ENCODE data around the gene ALDH9A1.

The ALDH9A1 gene

GRCh38 chr1:165698761-165699052 lies 345 bp upstream of the ALDH9A1 start:
- Histone ChIP-seq H3K14ac (ENCODE audit: low read length) (no peak overlapping the region), H4K12ac (ENCODE audit: low read depth, low read length) (no peak overlapping the region), H2BK12ac (ENCODE audit: low read length) (no peak overlapping the region), H4K91ac (ENCODE audit: low read depth, low read length) (no peak overlapping the region), H3K4ac (ENCODE audit: low read depth, low read length) (no peak overlapping the region), H2AFZ (ENCODE audit: insufficient read depth, low read length, poor library complexity) (peak overlapping the region; percentile 24), H3K23ac (ENCODE audit: low read length) (no peak overlapping the region), H2BK120ac (ENCODE audit: insufficient read depth, low read length, poor library complexity) (no peak overlapping the region), H3K9me3 (ENCODE audit: insufficient read depth, low read depth, low read length) (no peaks in the 10 kb centered on the region), H4K8ac (ENCODE audit: low read depth, low read length) (no peak overlapping the region), H3K9ac (ENCODE audit: low read length) (peak overlapping the region; percentile 74), H2AK5ac (ENCODE audit: low read length) (no peak overlapping the region), H3K79me2 (ENCODE audit: control insufficient read depth, insufficient read depth, low read length, poor library complexity) (peaks cover 2% of the 10 kb centered on the region), H3K4me3 (ENCODE audit: low read depth, low read length) (peak overlapping the region; percentile 60), H3K18ac (ENCODE audit: low read length) (no peak overlapping the region), H3K27ac (ENCODE audit: low read depth, low read length) (peak overlapping the region; percentile 27), H3K27me3 (ENCODE audit: insufficient read depth, low read length) (no peaks in the 10 kb centered on the region), H3K4me2 (ENCODE audit: low read length) (peak overlapping the region; percentile 97), H2BK5ac (ENCODE audit: low read depth, low read length, poor library complexity) (no peak overlapping the region), H3K4me1 (ENCODE audit: control insufficient read depth in 1 of 2, insufficient read depth in 2 of 2, low read length in 2 of 2) (no peaks in the 10 kb centered on the region), H3K36me3 (ENCODE audit: control insufficient read depth in 1 of 2, insufficient read depth in 2 of 2, low read length in 2 of 2) (peaks cover 0 to 2% of the 10 kb centered on the region in 2 experiments), H3K79me1 (ENCODE audit: low read length) (peaks cover 4% of the 10 kb centered on the region)
- no peak for DNase-seq
- no CpG with 5 or more reads among the region's 7 CpGs for WGBS (ENCODE audit: extremely low coverage, insufficient coverage, insufficient read length)

- no CpG with 5 or more reads among the region's 8 CpGs for WGBS (ENCODE audit: extremely low coverage, insufficient coverage, insufficient read length)
- Histone ChIP-seq H3K79me2 (ENCODE audit: control insufficient read depth, insufficient read depth, low read length, poor library complexity) (peaks cover 2% of the 10 kb centered on the region), H3K18ac (ENCODE audit: low read length) (no peak overlapping the region), H3K23ac (ENCODE audit: low read length) (no peak overlapping the region), H3K9me3 (ENCODE audit: insufficient read depth, low read depth, low read length) (no peaks in the 10 kb centered on the region), H3K79me1 (ENCODE audit: low read length) (peaks cover 4% of the 10 kb centered on the region), H3K4ac (ENCODE audit: low read depth, low read length) (no peak overlapping the region), H3K4me3 (ENCODE audit: low read depth, low read length) (peak overlapping the region; percentile 94), H3K36me3 (ENCODE audit: control insufficient read depth in 1 of 2, insufficient read depth in 2 of 2, low read length in 2 of 2) (peaks cover 0 to 2% of the 10 kb centered on the region in 2 experiments), H3K27ac (ENCODE audit: low read depth, low read length) (no peak overlapping the region), H3K9ac (ENCODE audit: low read length) (no peak overlapping the region), H2BK5ac (ENCODE audit: low read depth, low read length, poor library complexity) (no peak overlapping the region), H2AK5ac (ENCODE audit: low read length) (no peak overlapping the region), H3K4me1 (ENCODE audit: control insufficient read depth in 1 of 2, insufficient read depth in 2 of 2, low read length in 2 of 2) (no peaks in the 10 kb centered on the region), H4K91ac (ENCODE audit: low read depth, low read length) (no peak overlapping the region), H4K8ac (ENCODE audit: low read depth, low read length) (no peak overlapping the region), H3K4me2 (ENCODE audit: low read length) (peak overlapping the region; percentile 78), H3K27me3 (ENCODE audit: insufficient read depth, low read length) (no peaks in the 10 kb centered on the region), H2BK12ac (ENCODE audit: low read length) (no peak overlapping the region), H2BK120ac (ENCODE audit: insufficient read depth, low read length, poor library complexity) (no peak overlapping the region), H2AFZ (ENCODE audit: insufficient read depth, low read length, poor library complexity) (no peak overlapping the region), H4K12ac (ENCODE audit: low read depth, low read length) (no peak overlapping the region), H3K14ac (ENCODE audit: low read length) (no peak overlapping the region)
- peak; percentile 17 to 47 for DNase-seq
Observed at GRCh38 chr1:165697491-165697880, 876 bp downstream of the ALDH9A1 start.

GRCh38 chr1:165696625-165697100 lies 1.7 kb downstream of the ALDH9A1 start:
- peak in 1 of 2 donors; percentile 35 for DNase-seq
- H3K27ac ChIP-seq (ENCODE audit: low read depth, low read length): no peak overlapping the region

GRCh38 chr1:165695031-165695430 lies 3.3 kb downstream of the ALDH9A1 start:
- H3K14ac ChIP-seq (ENCODE audit: low read length): no peak overlapping the region
- peaks cover 2% of the 10 kb centered on the region for H3K79me2 ChIP-seq (ENCODE audit: control insufficient read depth, insufficient read depth, low read length, poor library complexity)
- H3K18ac ChIP-seq (ENCODE audit: low read length): no peak overlapping the region
- H3K4me1 ChIP-seq (ENCODE audit: control insufficient read depth in 1 of 2, insufficient read depth in 2 of 2, low read length in 2 of 2): no peaks in the 10 kb centered on the region
- H3K36me3 ChIP-seq (ENCODE audit: control insufficient read depth in 1 of 2, insufficient read depth in 2 of 2, low read length in 2 of 2): peaks cover 5% of the 10 kb centered on the region in 2 experiments
- no peak overlapping the region for H2BK5ac ChIP-seq (ENCODE audit: low read depth, low read length, poor library complexity)
- no peak overlapping the region for H4K12ac ChIP-seq (ENCODE audit: low read depth, low read length)
- no peak overlapping the region for H2BK120ac ChIP-seq (ENCODE audit: insufficient read depth, low read length, poor library complexity)
- no peak overlapping the region for H3K4ac ChIP-seq (ENCODE audit: low read depth, low read length)
- no peak overlapping the region for H4K8ac ChIP-seq (ENCODE audit: low read depth, low read length)
- no peak overlapping the region for H3K27ac ChIP-seq (ENCODE audit: low read depth, low read length)
- no CpG with 5 or more reads among the region's 7 CpGs for WGBS (ENCODE audit: extremely low coverage, insufficient coverage, insufficient read length)
- DNase-seq: no peak
- no peak overlapping the region for H3K4me2 ChIP-seq (ENCODE audit: low read length)
- no peak overlapping the region for H4K91ac ChIP-seq (ENCODE audit: low read depth, low read length)
- no peak overlapping the region for H3K4me3 ChIP-seq (ENCODE audit: low read depth, low read length)
- no peak overlapping the region for H3K9ac ChIP-seq (ENCODE audit: low read length)
- H3K23ac ChIP-seq (ENCODE audit: low read length): no peak overlapping the region
- no peak overlapping the region for H2AK5ac ChIP-seq (ENCODE audit: low read length)
- H3K9me3 ChIP-seq (ENCODE audit: insufficient read depth, low read depth, low read length): peaks cover 5% of the 10 kb centered on the region
- peaks cover 4% of the 10 kb centered on the region for H3K79me1 ChIP-seq (ENCODE audit: low read length)
- no peak overlapping the region for H2BK12ac ChIP-seq (ENCODE audit: low read length)
- no peaks in the 10 kb centered on the region for H3K27me3 ChIP-seq (ENCODE audit: insufficient read depth, low read length)
- no peak overlapping the region for H2AFZ ChIP-seq (ENCODE audit: insufficient read depth, low read length, poor library complexity)

More at GRCh38 chr1:165696625-165697100, 1.7 kb downstream of the ALDH9A1 start:
- Histone ChIP-seq H2AFZ (ENCODE audit: insufficient read depth, low read length, poor library complexity) (no peak overlapping the region), H3K36me3 (ENCODE audit: control insufficient read depth in 1 of 2, insufficient read depth in 2 of 2, low read length in 2 of 2) (peaks cover 0 to 2% of the 10 kb centered on the region in 2 experiments), H3K79me2 (ENCODE audit: control insufficient read depth, insufficient read depth, low read length, poor library complexity) (peaks cover 2% of the 10 kb centered on the region), H2AK5ac (ENCODE audit: low read length) (no peak overlapping the region), H4K91ac (ENCODE audit: low read depth, low read length) (no peak overlapping the region), H3K79me1 (ENCODE audit: low read length) (peaks cover 4% of the 10 kb centered on the region), H4K8ac (ENCODE audit: low read depth, low read length) (no peak overlapping the region), H3K4me3 (ENCODE audit: low read depth, low read length) (no peak overlapping the region), H3K4me1 (ENCODE audit: control insufficient read depth in 1 of 2, insufficient read depth in 2 of 2, low read length in 2 of 2) (no peaks in the 10 kb centered on the region), H2BK12ac (ENCODE audit: low read length) (no peak overlapping the region), H3K23ac (ENCODE audit: low read length) (no peak overlapping the region), H3K18ac (ENCODE audit: low read length) (no peak overlapping the region), H2BK120ac (ENCODE audit: insufficient read depth, low read length, poor library complexity) (no peak overlapping the region), H3K14ac (ENCODE audit: low read length) (no peak overlapping the region), H3K9me3 (ENCODE audit: insufficient read depth, low read depth, low read length) (no peaks in the 10 kb centered on the region), H3K27me3 (ENCODE audit: insufficient read depth, low read length) (no peaks in the 10 kb centered on the region), H3K4ac (ENCODE audit: low read depth, low read length) (peak overlapping the region; percentile 55), H3K9ac (ENCODE audit: low read length) (no peak overlapping the region), H2BK5ac (ENCODE audit: low read depth, low read length, poor library complexity) (no peak overlapping the region), H3K4me2 (ENCODE audit: low read length) (peak overlapping the region; percentile 24), H4K12ac (ENCODE audit: low read depth, low read length) (no peak overlapping the region)
- WGBS (ENCODE audit: extremely low coverage, insufficient coverage, insufficient read length): no CpG with 5 or more reads among the region's 2 CpGs

Data from trophoblast cell (in vitro differentiated cells and primary cell).